ENCODE results near the gene CHERP. TPM values are rescaled to one million over a fixed set of nuclear protein-coding genes. Genes with fewer than 3 reads are reported as not detected.

The CHERP gene
- total RNA-seq, 1 experiment from 2014 or later = 52.9 TPM

- intact Hi-C loops (cut with micrococcal nuclease; ENCODE audit: unreplicated experiment) = no loop called here
- Histone ChIP-seq H3K4me3 (no peak overlapping the region), H3K36me3 (ENCODE audit: low read depth) (no peaks in the 10 kb centered on the region), H3K4me2 (no peak overlapping the region), H3K27me3 (ENCODE audit: insufficient read depth, low read depth) (no peaks in the 10 kb centered on the region), H2AFZ (no peak overlapping the region), H3K27ac (no peak overlapping the region), H4K20me1 (ENCODE audit: insufficient read depth) (peaks cover 94% of the 10 kb centered on the region), H3F3A (ENCODE audit: insufficient read depth, low read depth) (peaks cover 8% of the 10 kb centered on the region; the same call in 1 of the 2 replicates), H3K79me2 (ENCODE audit: low read depth) (peaks cover 97% of the 10 kb centered on the region), H3K9me3 (ENCODE audit: insufficient read depth, low read depth) (no peaks in the 10 kb centered on the region; the same call in 1 of the 2 replicates), H3K9me2 (ENCODE audit: insufficient read depth) (no peaks in the 10 kb centered on the region), H3K4me1 (replicated peaks; ENCODE audit: insufficient read depth) (peaks cover 11% of the 10 kb centered on the region)
- no peak for DNase-seq
- BruUV-seq (replicated peaks) = no TSS peak
- ChIA-PET CTCF (no interaction called here), POLR2A (ENCODE audit: unreplicated experiment) (no interaction called here)
- TF ChIP-seq CTCF (conservative IDR thresholded peaks at IDR 0.05) (no peak), EZH2 (IDR thresholded peaks at IDR 0.05; ENCODE audit: low read depth) (no peak)
Observed at GRCh38 chr19:16589917-16590316, 47.7 kb upstream of the CHERP start.

- CTCF ChIA-PET = no interaction called here
- TF ChIP-seq CTCF (conservative IDR thresholded peaks at IDR 0.05) = no peak
- TF ChIP-seq EZH2 (IDR thresholded peaks at IDR 0.05; ENCODE audit: low read depth) = no peak
- no peak overlapping the region for H3K4me3 ChIP-seq
- BruUV-seq (replicated peaks) = no TSS peak
- H3K27me3 ChIP-seq (ENCODE audit: insufficient read depth, low read depth) = no peaks in the 10 kb centered on the region
- no peak overlapping the region for H2AFZ ChIP-seq
- no peak overlapping the region for H3K4me2 ChIP-seq
- intact Hi-C loops (cut with micrococcal nuclease; ENCODE audit: unreplicated experiment) = no loop called here
- H3F3A ChIP-seq (ENCODE audit: insufficient read depth, low read depth) = peaks cover 8% of the 10 kb centered on the region; the same call in 1 of the 2 replicates
- H3K9me2 ChIP-seq (ENCODE audit: insufficient read depth) = no peaks in the 10 kb centered on the region
- H4K20me1 ChIP-seq (ENCODE audit: insufficient read depth) = peaks cover 92% of the 10 kb centered on the region
- peaks cover 96% of the 10 kb centered on the region for H3K79me2 ChIP-seq (ENCODE audit: low read depth)
- H3K36me3 ChIP-seq (ENCODE audit: low read depth) = no peaks in the 10 kb centered on the region
- H3K9me3 ChIP-seq (ENCODE audit: insufficient read depth, low read depth) = no peaks in the 10 kb centered on the region; the same call in 1 of the 2 replicates
- H3K4me1 ChIP-seq (replicated peaks; ENCODE audit: insufficient read depth) = peaks cover 18% of the 10 kb centered on the region
- no peak for DNase-seq
- no peak overlapping the region for H3K27ac ChIP-seq
- POLR2A ChIA-PET (ENCODE audit: unreplicated experiment) = no interaction called here
Observed at GRCh38 chr19:16588824-16589577, 46.8 kb upstream of the CHERP start.

GRCh38 chr19:16587833-16588823, 45.9 kb upstream of the CHERP start:
- Histone ChIP-seq H3F3A (ENCODE audit: insufficient read depth, low read depth) (peaks cover 11% of the 10 kb centered on the region; the same call in 1 of the 2 replicates), H3K79me2 (ENCODE audit: low read depth) (peaks cover 96% of the 10 kb centered on the region), H3K4me3 (no peak overlapping the region), H3K27ac (no peak overlapping the region), H3K9me2 (ENCODE audit: insufficient read depth) (no peaks in the 10 kb centered on the region), H3K36me3 (ENCODE audit: low read depth) (no peaks in the 10 kb centered on the region), H4K20me1 (ENCODE audit: insufficient read depth) (peaks cover 90% of the 10 kb centered on the region), H2AFZ (no peak overlapping the region), H3K4me1 (replicated peaks; ENCODE audit: insufficient read depth) (peaks cover 22% of the 10 kb centered on the region), H3K27me3 (ENCODE audit: insufficient read depth, low read depth) (no peaks in the 10 kb centered on the region), H3K9me3 (ENCODE audit: insufficient read depth, low read depth) (no peaks in the 10 kb centered on the region; the same call in 1 of the 2 replicates), H3K4me2 (no peak overlapping the region)
- ChIA-PET POLR2A (ENCODE audit: unreplicated experiment) (interaction anchor here (0.5 kb wide), 1 partner anchor 140 kb away, joined by 3 read pairs; no protein-coding TSS in a partner anchor), CTCF (no interaction called here)
- intact Hi-C loops (cut with micrococcal nuclease; ENCODE audit: unreplicated experiment) = no loop called here
- TF ChIP-seq EZH2 (IDR thresholded peaks at IDR 0.05; ENCODE audit: low read depth) (no peak), CTCF (conservative IDR thresholded peaks at IDR 0.05) (no peak)
- BruUV-seq (replicated peaks) = no TSS peak
- DNase-seq = no peak

Data from PC-9 (cell line).